ENCODE results near the gene DGLUCY.

DNA sequence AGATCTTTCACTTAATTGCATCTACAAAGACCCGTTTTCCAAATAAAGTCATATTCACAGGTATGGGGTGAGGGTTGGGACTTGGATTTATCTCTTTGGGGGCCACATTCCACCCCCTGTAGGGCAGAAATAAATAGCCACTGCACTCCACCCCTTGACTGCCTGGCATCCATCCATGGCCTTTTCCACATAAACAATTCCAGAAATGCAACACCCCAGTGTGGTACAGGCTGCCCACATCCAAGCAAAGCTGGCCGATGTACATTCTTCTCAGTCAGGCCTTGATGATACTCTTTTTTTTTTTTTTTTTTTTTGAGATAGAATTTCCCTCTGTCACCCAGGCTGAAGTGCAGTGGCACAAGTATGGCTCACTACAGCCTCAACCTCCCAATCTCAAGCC is 12.9 kb downstream of the DGLUCY start:
- TF ChIP-seq, protein P1, sequence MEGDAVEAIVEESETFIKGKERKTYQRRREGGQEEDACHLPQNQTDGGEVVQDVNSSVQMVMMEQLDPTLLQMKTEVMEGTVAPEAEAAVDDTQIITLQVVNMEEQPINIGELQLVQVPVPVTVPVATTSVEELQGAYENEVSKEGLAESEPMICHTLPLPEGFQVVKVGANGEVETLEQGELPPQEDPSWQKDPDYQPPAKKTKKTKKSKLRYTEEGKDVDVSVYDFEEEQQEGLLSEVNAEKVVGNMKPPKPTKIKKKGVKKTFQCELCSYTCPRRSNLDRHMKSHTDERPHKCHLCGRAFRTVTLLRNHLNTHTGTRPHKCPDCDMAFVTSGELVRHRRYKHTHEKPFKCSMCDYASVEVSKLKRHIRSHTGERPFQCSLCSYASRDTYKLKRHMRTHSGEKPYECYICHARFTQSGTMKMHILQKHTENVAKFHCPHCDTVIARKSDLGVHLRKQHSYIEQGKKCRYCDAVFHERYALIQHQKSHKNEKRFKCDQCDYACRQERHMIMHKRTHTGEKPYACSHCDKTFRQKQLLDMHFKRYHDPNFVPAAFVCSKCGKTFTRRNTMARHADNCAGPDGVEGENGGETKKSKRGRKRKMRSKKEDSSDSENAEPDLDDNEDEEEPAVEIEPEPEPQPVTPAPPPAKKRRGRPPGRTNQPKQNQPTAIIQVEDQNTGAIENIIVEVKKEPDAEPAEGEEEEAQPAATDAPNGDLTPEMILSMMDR (conservative IDR thresholded peaks at IDR 0.05), result no peak
- TF ChIP-seq ZFX (IDR thresholded peaks at IDR 0.05), result no peak
